Measurements from ENCODE around the gene OR4B1.

Gene OR4B1

GRCh38 chr11:48263423-48263911 lies 46.9 kb downstream of the OR4B1 start, which contains the start of gene OR4X1:
Gene OR4X1 (plus strand): TSS chr11:48263861. CDS start chr11:48263861, 0 bp downstream.
- no peak for DNase-seq
